ENCODE data around the gene EXOSC7.
"Not testable (repeated sequence)": the region's sequence is repeated elsewhere in the genome, so short reads cannot be mapped to it uniquely, and the experiment has no call there.

EXOSC7 gene

DNA sequence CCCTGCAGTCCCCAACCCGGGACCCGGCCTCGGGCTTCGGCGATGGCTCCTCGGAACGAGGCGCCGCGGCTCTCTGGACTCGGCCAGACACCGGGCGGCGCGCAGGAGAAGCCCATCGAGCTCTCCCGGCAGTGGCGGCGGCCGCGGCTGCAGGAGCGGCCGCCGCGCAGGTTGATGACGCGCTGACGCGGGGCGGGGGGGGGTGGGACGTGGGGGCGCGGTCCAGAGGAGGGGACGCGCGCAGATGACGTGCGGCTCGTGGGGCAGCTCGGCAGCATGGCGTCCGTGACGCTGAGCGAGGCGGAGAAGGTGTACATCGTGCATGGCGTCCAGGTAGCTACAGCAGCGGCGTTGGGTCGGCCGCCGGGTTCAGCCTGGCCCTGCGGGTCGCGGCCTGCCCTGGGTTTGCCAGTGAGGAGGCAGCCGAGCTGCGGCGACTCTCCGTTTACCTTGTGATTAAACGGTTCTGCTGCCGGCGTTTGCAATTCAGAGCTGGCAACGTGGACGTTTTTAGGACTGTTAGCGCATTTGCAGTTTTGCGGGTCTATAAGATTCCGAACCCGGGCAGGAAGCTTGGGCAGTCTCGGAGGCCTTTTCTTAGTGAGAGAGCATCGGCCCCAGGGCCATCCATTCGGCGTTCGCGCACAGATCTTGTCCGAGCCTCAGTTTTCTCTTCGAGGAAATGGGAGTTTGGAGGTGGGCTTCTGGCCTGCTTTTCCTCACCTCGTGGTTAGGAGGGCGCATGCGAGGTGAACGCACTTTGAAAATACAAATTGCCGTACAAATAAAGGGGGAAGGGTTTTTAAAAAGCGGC is at the start of gene EXOSC7, which contains the start of gene ZDHHC3:
Gene EXOSC7 (plus strand): TSS at position 243 of the 814 bp plus-strand sequence. CDS start 34 bp downstream, at position 277.
Gene ZDHHC3 (minus strand): TSS at position 173 of the 814 bp plus-strand sequence. CDS start 16,738 bp downstream, outside the sequence.
- peak; percentile 82 for DNase-seq (ENCODE audit: low read depth)

- no peak for DNase-seq (ENCODE audit: low read depth)
Measured at GRCh38 chr3:44926921-44927320, 49.1 kb upstream of the EXOSC7 start.

- DNase-seq (ENCODE audit: low read depth) = no peak
Measured at GRCh38 chr3:44927371-44927770, 48.7 kb upstream of the EXOSC7 start.

GRCh38 chr3:44929782-44930181 is 46.3 kb upstream of the EXOSC7 start:
- no peak for DNase-seq (ENCODE audit: low read depth)

DNA sequence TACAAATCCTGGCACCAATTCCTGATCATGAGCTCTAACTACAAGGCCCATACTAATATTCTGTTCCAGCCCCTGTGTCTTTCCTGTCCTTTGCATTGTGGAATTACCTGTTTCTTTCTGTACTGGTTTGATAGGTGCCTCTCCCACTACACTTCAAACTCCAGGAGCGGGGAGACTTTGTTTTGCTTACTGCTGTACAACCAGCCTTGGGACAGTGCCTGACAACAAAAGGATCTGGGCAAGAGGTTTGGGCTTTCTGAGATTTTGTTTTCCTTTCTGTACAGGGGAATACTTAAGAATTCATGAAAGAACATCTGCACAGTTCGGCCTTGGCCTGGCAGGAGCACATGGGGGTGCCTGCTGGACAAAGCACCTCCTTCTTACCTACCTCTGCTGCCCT is 45.1 kb upstream of the EXOSC7 start:
- DNase-seq (ENCODE audit: low read depth) = no peak

GRCh38 chr3:44931791-44932190 is 44.3 kb upstream of the EXOSC7 start:
- DNase-seq (ENCODE audit: low read depth) = no peak

DNA sequence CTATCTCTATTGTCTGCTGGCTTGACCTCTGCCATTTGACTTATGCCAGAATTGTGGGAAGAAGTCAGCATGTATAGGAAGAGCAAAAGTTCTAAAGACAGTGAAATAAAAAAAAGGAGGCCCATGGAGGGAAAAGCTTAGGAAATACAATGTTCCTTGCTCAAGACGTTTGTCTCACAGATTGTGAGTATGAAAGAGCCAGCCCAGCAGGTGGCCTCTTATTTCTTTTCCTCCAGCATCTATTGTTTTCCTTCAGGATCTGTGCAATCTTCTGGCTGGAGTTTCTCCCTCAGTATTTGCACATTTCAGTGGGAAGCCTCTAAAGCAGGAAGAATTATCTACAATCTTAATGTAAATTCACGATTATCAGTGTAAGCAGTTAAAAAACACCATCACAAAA is 43.8 kb upstream of the EXOSC7 start:
- no peak for DNase-seq (ENCODE audit: low read depth)

DNA sequence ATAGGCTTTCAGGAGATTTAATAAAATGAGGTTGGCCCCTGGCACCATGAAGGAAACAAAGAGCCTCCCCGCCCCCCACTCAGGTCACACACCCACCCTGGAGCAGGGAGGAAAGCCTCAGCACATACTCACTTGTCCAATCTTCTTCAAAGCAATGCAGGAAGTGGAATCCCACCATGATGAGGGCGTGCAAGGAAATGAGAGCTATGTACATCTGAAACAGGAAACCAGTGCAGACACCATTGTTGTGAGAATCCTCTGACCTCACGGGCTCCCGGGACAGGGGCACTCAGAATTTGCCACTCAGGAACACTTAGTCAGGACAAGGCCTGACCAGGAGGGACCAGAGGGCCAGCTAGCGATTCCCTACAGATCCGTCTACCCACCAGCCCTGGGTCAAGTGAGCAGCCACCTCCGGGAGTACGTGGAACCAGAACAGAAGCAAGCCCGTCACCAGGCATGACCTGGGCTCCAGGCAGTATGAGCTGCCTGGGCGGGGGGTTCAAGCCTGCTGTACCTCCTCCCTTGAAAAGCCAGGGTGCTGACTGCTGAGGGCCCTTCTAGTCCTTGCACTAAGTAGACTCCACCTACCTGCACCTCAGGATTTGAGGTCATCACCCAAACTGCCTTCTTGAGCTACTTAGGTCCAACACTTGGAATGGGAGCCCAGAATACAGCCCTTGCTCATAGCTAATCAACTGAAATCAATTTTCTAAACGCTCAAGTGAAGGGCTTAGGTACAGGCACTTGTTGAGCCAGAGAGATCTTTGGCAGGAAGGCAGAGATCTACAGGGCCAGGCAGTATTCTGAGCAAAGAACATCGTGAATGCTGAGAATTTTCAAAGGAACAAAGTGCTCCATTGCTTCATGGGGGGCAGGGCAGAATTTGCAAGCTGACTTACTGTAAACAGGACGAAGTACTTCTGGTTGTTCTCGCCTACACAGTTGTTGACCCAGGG is 42.8 kb upstream of the EXOSC7 start:
- no peak for DNase-seq (ENCODE audit: low read depth)

DNA sequence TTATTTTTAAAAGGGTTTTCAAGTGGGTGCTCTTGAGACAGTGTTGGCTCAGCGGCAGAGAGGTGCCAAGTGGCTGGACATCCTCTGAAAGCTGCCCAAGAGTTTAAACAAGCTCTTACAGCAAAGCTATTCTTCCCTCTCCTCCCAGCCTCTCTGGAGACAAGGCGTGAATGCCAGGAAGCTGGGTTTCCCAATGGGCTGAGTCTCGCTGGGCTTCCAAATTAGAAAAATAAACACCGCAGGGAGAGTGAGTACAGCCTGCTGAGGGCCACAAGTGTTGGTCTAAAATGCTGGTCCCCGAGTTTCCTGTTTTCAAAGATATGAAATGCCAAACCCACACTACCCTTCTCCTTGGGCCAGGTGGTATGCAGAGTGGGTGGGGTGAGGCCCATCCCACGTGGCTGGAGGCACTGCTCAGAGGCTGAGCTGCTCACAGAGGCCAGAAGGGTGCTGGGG is 36.4 kb upstream of the EXOSC7 start:
- no peak for DNase-seq (ENCODE audit: low read depth)

DNA sequence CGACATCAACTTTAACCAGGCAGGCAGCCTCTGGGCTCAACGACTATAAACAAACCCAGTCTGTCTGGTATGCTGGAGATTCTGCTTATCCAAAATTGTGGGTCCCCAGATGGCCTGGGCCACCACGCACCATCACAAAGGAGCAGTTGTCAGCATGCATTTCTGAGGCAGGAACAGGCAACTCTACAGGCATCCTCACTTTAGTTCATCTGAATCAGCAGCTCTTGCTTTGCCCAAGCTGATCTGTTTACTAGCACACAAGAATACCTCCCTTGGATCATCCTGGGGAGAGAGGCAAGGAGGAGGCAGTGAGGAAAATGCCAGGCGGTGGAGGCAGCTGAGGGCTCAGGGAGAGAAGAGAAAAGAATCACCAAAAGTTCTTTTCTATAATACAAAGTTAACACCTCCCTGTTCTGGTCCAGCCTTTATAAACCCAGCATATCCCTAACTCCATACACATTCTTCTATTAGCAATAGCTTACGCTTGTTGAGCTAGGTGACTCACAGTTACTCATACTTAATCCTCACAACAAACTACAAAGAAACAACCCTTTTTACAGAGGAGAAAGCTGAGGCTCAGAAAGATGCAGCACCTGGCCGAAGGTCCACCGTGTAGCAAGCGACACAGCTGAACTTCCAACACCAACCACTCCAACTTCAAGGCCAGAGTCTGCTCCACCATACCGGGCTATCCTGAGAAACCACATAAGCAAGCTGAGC is 33.7 kb upstream of the EXOSC7 start:
- no peak for DNase-seq (ENCODE audit: low read depth)

DNA sequence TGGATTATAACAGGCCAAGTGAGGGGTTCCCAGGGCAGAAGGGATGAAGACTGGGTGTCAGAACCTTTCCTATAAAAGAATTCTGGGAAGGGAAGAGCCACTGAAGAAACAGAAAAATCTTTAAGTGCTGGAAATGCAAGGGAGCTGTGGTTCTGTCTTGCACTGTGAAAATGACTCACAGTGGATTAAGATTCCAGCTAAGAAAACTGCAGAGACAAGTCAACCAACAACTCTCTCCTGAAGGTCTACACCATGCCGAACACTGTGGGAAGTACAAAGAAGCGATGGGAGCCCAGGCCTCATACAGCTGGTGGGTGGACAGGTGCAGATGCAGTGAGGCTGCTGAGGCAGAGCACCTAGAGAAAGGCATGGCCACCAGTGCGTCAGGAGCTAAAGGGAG is 27.8 kb upstream of the EXOSC7 start:
- DNase-seq (ENCODE audit: low read depth) = no peak

GRCh38 chr3:44949770-44950169 is 26.3 kb upstream of the EXOSC7 start:
- not testable (repeated sequence) for DNase-seq (ENCODE audit: low read depth)

DNA sequence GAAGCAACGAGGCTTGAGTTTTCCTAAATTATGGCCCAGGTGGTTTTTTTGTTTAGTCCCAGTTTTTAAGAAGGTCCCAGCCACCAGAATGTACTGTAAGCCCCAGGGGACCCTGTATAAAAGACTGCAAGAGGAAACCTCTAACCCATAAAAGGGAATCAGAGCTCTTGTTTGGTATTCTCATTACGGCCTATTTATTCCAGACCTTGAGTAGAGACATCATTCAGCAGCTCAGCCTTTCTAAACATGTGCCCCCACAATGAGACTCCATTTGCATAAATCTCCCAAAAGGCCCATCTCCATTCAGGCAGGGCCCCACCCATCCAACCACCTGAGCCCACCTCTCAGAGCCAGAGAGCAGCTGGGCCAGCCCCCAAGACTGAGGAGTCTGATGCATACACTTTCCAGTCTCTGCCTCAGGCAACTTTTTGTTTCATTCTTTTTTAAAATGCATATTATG is 25.7 kb upstream of the EXOSC7 start:
- DNase-seq (ENCODE audit: low read depth) = no peak

- DNase-seq (ENCODE audit: low read depth) = no peak
Measured at GRCh38 chr3:44952689-44953088, 23.4 kb upstream of the EXOSC7 start.

DNA sequence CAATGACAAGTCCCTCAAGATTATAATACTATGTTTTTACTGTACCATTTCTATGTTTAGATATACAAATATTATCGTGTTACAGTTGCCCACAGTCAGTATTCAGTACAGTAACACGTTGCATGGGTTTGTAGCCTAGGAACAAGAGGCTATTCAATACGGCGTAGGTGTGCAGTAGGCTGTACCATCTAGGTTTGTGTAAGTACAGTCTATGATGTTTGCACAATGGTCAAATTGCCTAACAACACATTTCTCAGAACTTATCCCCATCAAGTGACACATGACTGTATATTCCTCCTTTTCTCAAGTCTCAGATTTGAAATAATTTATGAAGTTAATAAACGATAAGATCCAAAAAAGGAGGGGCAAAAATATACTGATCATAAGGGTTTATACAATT is 21.7 kb upstream of the EXOSC7 start:
- no peak for DNase-seq (ENCODE audit: low read depth)

DNA sequence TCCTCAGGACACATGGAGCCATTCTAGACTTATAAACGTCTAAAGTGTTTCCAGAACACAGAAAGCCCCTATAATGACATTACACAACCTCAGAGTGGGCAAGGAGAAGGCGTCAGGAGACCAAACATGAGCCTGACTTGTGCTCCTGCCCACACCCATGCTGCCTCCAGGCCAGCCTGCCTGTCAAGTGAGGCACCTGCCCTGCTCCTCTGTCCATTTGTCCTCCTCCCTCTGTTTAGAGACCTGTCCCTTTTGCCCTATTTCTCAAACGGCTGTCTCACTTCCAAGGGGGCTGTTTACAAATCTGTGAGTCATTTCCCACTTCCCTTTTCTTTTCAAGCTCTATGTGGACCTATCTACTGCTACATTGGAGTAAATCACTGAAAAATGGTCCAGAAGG is 21.1 kb upstream of the EXOSC7 start:
- no peak for DNase-seq (ENCODE audit: low read depth)

DNA sequence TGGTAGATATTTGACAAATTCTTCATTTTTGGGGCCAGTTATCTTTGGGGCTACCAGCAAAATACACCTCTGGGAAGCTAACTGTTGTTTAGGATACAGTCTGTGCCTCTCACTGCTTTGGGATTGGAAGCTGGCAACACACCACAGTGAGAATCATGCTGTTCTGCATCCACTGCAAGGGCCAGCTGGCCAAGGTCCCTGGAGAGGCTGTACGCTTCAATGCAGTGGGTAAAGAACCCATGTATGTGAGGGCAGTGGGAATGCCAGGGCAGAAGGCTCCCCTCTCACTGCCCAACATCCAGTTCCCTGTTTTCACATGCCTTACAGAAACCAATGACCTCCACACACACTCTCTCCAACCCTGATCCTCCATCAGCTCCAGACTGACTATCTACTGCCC is 20.1 kb upstream of the EXOSC7 start:
- no peak for DNase-seq (ENCODE audit: low read depth)

DNA sequence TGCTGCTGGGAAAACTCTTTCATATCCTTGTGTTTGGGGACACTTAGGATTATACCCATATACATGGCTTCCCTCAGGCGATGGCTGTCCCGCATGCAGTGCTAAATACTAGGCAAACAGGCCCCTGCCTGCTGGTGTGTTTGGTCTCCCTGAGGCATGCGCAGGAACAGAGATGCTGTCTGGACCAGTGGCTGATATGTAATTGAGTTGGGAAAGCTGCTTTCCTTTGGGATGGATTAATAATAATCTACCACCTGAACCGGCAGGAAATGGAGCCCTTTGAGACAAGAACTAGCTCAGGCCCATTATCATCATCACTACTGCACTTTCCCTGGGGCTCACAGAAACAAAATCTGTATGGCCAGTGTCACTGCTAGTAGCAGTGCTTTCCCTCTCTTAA is 18.1 kb upstream of the EXOSC7 start:
- no peak for DNase-seq (ENCODE audit: low read depth)

DNA sequence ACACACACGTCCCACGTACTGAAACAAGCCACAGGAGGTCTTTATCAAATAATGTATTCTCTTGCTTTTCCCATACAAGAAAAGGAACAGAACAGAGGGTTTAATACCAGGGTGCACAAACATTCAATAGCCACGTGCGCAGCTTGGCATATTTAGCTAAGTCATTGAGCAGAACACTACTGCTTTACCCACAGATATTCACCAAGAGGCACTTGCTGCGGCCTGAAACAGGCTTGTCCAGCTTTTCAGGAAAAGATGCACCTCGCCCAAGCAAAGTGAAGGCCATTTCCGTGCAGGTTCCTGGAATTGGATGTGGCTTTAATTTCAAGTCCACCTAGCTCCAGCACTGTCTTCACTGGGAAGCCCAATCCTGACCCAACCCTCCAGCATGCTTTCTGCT is 17.7 kb upstream of the EXOSC7 start:
- no peak for DNase-seq (ENCODE audit: low read depth)

DNA sequence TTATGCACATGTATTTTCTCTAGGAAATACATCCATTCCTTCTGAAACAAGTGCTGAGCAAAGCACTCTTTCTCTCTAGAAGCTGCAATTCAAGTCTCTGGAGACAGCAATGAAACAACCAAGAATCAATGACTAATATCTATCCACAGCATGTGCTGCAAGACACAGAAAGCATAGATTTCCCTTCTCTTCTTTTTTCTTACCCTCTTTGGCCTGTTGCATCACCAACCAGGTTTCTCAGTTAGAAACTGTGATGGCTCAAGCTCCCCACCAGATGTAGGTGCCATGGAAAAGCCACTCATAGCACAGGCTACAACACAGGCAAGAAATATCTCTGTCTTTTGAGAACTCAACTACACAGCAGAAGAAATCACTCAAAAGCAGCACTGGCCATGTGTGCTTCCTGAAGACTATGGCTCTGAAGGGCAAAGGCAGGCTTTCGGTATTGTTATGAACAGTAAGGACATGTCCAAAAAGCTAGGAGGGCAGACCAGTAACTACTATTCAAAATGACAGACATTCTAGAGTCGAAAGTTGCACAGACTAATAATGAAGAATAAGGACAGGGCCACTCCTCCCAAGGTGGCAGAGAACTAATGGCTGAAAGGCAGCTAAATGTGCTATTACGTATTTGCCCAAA is 15.5 kb upstream of the EXOSC7 start:
- no peak for DNase-seq (ENCODE audit: low read depth)

GRCh38 chr3:44961888-44962287 is 14.2 kb upstream of the EXOSC7 start:
- DNase-seq (ENCODE audit: low read depth) = no peak

Data from activated T-helper 9 cell treated with anti-CD3 and anti-CD28 coated beads, Interleukin-2, amount 50 U/mL, for 16 hours (primary cell).